Stimulated activated CD4-positive, alpha-beta T cell treated with anti-CD3 and anti-CD28 coated beads, Interleukin-4, amount 100 ng/mL, for 4 hours (primary cell): ENCODE data around the gene ATL2.
"Not testable (repeated sequence)": the region's sequence is repeated elsewhere in the genome, so short reads cannot be mapped to it uniquely, and the experiment has no call there.

Source experiments
- DNase-seq, 2 experiments: peaks; one replicate each; pipeline ENCODE4 v3.0.0-alpha.2; 2020

Gene ATL2

DNA sequence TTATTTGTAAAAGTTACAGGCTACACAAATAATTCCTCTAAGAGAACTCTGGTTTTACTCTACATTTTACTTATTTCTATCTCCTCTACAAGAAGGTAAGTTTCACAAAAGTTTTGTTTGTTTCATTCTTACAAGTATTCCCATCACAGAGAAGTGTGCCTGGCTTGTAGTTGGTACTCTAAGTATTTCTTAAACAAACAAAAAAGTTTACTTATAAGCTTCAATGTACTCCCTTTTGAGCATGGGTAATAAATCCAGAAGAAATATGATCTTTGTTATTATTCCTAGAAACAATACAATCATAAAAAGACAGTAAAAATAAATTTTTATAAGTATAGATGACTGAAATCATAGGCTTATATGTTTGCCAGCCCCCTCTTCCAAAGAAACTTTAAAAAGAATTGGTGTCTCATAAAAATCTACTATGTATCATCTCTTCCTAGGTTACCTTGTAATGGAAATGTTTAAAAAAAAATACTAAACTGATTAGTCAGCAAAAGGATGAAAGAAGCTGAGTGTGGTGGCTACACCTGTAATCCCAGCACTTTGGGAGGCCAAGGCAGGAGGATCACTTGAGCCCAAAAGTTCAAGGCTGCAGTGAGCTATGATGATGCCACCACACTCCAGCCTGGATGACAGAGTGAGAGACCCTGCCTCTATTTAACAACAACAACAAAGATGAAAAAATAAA lies 54.7 kb downstream of the ATL2 start:
- DNase-seq, result no peak

DNA sequence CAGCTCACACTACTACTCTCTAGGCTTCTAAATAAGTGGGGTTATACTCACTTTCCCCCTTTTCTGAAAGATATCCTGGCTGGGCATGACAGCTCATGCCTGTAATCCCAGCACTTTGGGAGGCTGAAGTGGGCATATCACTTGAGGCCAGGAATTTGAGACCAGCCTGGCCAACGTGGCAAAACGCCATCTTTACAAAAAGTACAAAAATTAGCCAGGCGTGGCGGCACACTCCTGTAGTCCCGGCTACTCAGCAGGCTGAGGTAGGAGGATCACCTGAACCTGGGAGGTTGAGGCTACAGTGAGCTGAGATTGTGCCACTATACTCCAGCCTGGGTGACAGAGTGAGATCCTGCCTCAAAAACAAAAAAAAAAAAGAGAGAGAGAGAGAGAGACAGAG lies 57.8 kb downstream of the ATL2 start:
- not testable (repeated sequence) for DNase-seq

DNA sequence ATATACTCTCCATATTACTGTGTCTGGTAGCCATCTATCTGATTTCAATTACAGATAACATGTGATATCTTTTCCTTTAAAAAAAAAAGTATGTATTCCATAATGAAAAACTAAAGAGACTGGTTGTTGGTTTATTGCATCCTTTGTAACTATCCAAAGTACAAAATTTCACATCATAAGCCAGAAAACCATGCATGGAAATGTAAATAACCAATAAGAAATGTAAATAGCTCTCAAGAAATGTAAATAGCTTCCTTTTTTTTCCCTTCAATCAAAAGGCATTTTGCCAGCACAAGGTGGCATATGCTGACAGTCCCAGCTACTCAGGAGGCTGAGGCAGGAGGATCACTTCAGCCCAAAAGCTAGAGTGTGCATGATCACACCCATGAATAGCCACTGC lies 59.3 kb downstream of the ATL2 start:
- no peak for DNase-seq

DNA sequence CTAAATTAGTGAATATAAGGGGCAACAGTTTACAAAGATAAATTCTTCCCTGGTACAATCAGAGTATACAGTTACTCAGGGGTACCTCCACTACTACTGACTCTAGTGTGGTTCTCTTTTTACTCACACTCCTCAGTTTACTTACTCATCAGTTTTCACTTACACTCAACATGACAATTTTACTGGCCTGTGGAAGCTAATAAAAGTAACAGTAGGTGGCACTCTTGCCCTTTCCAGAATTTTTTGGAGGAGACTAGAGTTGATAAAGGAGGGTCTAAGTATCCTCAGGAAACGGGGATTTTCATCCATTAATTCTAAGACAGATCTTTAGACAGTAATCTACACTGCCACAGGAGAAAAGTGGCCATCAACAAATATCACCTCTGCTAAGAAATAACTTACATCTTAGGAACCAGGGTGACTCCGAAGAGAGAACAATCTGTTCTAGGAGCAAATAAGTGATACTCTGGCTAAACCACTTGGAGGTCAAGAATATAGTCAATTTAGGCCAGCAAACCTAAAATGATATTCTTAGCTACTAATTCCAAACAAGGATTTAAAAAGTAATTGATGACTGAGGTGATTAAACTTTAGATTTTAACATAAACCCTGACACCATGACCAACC lies 61.3 kb downstream of the ATL2 start:
- no peak for DNase-seq

DNA sequence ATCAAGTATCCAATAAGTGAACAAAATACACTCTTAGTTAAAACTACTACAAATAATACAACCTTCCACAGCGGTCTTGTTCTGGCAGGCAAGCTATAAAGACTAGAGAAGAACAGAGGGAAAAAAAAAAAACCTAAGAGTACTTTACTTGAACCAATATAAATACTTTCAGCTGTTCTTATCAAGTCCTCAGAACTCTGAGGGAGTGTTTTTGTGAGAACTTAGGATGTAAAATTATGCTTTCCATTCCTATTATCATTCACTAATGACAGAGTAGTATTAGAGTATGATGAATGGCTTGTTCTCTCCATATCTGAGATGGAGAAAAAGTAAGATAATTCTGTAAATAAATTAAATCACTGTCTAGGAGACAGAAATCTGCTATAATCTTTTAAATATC lies 68.3 kb downstream of the ATL2 start:
- no peak for DNase-seq

DNA sequence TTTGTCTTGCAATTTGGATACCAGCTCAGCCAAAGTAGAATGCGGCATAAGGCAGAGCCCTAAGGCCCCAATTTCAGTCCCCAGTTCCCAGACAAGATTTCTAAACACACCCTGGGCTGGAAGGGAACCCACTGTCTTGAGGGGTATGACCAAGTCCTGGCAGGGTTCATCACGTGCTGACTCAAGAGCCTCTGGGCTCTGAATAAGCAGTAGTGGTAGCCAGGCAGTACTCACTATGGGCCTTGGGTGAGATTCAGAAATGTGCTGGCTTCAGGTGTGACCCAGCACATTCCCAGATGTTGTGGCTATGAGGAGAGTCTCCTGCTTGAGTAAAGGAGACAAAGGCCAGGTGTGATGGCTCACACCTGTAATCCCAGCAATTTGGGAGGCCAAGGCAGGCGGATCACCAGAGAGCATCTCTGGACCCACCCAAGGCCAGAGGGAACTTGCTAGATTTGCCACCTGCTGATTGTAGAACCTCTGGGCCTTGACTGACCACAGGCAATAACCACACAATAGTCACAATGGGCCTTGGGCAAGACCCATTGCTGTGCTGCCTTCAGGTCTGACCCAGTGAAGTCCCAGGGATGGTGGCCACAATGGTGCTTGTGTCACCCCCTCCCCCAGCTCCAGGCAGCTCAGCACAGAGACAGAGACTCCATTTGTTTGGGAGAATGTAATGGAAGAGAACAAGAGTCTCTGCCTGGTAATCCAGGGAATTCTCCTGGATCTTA lies 74.9 kb downstream of the ATL2 start:
- no peak for DNase-seq

DNA sequence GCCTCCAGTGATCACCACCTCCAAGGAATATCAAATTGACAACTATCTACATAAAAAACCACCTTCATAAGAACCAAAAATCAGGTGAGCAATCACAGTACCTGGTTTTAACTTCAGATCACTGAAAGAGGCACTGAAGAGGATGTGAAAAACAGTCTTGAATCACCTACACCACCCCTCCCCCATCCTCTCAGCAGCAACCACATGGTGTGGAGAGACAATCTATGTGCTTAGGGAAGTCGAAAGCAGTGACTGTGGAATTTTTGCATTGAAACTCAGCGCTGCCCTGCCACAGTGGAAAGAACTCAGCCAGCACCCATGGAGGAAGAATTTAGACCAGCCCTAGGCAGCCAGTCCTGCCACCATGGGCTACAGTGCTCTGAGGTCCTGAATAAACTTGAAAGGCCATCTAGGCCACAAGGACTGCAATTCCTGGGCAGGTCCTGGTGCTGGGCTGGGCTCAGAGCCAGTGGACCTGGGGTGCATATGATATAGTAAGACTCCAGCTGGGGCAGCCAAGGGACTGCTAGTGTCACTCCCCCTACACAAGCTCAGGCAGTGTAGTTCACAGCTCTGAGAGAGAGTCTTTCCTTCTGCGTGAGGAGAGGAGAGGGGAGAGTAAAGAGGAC lies 75.6 kb downstream of the ATL2 start:
- no peak for DNase-seq

DNA sequence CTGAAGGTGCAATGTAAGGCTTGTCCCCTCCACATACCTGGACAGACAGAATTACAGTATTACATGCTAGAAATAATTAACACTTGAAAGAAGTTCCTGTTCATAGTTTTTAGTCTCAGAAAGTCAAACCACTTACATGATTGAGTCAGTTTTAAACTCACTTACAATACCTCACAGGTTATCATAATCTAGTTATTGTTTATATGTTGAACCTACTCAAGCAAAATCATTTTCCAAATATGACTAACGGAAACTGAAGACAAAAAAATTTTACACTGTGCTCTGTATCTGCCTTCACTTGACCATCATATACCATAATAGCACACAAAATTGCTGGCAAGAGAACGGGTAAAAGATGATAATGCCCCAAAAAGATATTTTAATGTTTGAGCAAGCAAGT lies 78.5 kb downstream of the ATL2 start:
- DNase-seq, result no peak

DNA sequence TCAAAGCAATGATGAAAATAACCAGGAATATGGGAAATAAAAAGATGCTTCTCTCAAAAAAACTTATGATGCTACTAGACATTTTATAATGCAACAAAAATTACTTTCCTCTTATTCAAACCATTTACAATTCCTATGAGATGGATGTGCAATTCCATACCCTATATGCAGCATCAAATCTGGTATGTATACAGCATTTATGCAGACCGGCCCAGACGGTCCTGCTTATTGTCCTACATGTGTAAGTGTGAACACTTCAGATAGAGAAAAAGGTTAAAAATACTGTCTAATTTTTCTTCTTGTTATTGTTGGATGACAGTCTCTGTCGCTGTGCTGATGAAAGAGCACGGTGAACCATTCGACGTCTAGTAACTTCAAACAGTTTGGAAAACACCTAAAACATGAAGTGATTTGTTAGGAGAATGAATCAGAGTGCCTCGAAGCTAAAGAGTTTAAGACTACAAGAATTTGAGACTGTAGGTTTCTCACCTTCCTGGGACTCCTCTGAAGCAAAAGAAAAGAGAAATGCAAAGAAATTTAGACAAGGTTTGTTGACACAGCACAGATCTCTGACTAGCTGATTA lies 80.8 kb downstream of the ATL2 start:
- DNase-seq, result no peak

DNA sequence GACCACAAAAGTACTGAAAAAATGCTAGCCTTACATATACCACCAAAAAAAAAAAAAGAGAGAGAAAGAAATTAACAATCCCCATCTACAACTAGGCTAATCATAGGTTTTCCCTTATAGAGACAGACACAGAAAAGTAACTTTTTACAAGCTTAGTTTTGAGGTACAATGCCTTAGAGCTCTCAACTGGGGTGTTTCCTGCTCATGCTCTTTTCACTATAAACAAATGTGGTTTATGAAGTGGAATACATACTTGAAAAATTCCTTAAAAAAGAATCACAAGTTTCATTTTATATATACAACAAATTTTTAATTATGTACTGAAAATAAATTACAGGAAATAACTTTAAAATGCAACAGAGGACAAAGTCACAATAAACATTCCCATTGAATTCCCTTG lies 82.5 kb downstream of the ATL2 start:
- DNase-seq, result no peak

DNA sequence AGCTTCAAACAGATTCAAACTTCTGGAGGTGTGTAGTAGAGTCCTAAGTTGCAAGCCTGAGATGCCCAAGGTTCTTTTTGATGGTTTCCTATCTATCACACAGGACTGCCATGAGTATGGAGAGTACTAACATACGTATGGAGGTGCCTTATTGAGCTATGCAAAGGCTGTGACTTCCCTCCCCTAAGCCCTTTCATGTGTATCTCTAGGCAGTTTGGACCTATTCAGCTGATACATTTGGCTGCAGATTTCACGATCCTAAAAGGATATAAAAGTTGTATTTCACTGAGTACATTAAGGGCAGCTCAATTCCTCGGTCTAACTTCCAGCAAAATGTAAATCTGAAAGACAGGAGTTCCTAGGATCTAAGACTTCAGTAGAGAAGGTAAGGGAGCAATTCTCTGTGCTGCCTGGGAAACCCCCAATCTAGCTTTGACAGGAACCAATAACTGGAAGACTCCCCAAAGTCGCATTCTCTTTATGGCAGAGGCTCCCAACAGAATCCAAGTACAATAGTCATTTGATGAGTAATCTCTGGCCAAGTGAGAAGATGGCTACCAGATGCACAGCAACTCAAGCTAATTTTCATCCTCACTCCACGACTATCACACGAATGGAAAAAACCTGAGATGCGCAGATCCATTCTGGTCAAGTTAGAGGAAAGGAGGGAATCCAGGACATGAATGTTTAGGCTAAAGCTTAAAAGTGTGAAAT lies 83.8 kb downstream of the ATL2 start:
- DNase-seq, result no peak

DNA sequence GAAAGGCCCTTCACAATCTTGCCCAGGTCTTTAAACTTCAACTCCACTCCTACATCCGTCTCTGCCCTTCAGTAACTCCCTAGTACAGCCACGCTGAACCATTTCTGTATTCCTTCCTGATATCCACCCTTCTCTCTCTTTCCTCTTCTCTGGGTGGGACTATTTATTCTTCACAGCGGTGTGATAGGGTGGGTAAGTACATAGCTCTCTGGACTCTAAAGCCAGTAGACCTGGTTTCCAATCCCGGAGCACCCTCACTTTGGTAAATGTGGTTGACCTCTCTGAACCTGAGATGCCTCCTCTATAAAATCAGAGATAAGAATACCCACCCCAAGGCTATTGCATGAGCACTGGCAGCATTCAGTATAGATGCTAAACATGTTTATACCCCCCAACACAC lies 86.7 kb downstream of the ATL2 start:
- DNase-seq, result no peak

DNA sequence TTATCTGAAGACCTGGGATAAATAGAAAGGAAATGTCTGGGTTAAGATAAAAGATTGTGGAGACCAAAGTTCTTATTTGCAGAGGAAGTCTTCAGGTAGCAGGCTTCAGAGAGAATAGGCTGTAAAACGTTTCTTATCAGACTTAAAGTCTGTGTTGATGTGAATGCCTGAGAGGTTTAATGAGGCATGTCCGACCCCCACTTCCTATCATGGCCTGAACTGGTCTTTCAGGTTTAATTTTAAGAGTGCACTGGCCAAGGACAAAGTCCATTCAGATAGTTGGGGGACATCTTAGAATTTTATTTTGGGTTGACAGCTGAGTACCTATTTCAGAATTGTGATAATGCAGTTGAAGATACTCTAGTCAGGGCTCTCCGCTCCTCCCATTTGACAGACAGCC lies 92.1 kb downstream of the ATL2 start:
- DNase-seq, result no peak

DNA sequence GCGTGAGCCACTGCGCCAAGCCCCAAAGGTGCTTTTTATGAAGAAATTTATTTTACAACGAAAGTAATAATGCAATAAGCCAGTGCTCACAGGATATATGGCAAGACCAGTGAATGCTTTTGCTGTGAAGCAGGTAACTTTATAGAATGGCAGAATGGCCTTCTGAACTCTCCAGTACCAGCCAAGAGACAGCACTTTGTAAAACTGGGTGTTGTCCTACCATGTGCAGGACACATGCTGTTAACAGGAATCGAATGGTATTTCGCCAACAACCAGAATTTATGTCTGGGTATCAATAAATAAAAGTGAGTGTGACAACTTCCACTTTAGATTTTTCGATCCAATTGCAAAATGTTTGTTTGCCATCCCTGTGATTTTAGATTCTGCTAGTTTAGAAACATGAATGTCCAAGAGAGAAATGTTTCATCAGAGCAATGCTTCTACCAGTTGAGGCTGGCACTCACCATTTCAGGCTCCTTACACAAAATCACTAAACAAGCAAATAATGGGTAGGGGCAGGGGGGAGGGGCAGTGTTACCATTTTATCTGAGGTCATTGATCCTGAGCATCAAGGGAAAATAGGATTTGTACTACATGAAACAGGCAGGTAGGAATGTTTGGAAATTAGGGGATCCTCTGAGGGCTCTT lies 95.9 kb downstream of the ATL2 start:
- DNase-seq, result no peak

DNA sequence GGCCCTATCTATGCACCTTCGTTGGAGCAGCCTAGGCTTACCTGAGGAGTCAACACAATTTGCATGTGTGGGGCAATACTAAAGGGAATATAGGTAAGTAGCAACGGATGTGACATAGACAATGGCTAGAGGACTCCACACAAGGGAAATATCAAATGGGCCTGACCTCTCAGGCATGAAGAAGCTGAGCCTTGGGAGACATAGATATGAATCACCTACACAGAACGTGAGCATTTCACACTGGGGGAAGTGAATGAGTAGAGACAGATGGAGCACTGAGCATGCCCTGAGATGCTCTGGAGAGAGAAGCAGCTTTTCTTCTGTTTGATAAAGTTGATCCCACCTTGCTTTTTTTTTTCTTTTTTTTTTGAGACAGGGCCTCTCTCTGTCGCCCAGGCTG lies 97.9 kb downstream of the ATL2 start:
- no peak for DNase-seq

DNA sequence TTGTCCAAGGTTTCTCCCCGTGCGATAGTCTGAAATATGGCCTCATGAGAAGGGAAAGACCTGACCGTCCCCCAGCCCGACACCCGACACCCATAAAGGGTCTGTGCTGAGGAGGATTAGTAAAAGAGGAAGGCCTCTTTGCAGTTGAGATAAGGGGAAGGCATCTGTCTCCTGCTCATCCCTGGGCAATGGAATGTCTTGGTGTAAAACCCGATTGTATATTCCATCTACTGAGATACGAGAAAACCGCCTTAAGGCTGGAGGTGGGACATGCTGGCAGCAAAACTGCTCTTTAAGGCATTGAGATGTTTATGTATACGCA lies 99.0 kb downstream of the ATL2 start:
- DNase-seq, result not testable (repeated sequence)

DNA sequence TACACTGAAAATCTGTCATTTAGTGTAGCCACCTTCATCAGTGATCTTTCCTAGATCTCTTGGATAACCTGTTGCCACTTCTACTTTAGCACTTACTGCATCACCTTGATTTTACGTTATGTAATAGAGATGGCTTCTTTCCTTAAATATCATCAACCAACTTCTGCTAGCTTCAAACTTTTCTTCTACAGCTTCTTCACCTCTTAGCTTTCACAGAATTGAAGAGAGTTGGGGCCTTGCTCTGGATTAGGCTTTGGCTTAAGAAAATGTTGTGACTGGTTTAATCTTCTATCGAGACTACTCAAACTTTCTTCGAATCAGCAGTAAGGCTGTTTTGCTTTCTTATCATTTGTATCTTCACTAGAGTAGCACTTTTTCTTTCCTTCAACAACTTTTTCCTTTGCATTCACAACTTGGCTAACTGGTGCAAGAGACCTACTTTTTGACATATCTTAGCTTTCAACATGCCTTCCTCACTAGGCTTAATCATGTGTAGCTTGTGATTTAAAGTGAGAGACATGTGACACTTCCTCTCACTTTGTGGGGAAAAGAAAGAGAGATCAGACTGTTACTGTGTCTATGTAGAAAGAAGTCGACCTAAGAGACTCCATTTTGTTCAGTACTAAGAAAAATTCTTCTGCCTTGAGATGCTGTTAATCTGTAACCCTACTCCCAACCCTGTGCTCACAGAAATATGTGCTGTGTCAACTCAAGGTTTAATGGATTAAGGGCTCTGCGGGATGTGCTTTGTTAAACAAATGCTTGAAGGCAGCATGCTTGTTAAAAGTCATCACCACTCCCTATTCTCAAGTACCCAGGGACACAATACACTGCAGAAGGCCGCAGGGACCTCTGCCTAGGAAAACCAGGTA lies 99.6 kb downstream of the ATL2 start:
- DNase-seq, result no peak

DNA sequence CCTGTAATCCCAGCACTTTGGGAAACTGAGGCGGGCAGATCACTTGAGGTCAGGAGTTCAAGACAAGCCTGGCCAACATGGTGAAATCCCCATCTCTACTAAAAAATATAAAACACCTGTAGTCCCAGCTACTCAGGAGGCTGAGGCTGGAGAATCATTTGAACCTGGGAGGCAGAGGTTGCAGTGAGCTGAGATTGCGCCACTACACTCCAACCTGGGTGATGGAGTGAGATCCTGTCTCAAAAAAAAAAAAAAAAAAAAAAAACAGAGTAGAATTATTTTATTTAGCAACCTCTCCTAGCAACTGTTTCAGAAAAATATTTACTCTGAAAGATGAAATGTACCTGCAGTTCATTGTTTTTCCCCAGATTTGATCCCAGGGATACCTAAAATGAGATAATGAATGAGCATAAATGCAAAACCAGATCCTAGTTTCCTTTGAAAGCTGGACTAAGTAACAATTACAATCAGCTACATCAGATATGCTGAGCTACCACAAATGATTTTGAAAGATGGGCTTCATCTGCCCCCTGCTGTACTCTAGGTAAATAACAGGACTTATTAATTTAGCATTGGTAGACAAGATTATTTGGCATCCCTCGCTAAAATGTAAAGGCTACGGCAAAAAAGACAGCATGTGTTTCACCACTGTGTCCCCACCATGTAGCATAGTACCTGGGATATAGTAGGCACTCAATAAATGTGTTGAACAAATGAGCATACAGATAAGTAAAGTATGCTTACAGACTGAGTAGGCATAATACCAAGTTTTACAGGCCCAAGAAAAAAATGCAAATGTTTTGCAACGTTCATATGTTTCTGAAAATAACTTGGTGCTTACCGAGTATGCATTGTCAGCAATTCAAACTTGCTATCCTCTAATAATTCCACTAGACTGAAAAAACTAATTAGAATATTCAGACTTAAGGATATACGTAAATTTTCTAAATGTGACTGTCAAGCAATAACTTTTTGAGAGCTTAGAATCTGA lies 102.5 kb downstream of the ATL2 start:
- no peak for DNase-seq

DNA sequence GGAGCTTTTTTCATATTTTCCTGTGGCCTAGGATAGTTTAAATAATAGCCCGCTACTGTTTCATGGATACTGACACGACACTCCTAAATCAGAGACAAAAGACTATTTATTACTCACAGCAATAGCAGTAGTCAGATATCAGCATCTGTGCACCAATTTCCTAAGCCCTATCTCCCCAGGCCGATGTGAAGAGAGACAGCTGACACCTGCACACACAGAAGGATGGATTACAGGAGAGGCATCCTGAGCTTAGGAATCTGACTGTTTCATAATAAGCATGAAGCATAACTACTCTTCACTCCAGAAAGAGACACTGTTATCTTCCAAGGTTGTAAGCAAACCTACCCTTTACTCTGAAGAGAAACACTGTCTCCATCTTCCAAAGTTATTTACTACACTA lies 105.4 kb downstream of the ATL2 start:
- no peak for DNase-seq

DNA sequence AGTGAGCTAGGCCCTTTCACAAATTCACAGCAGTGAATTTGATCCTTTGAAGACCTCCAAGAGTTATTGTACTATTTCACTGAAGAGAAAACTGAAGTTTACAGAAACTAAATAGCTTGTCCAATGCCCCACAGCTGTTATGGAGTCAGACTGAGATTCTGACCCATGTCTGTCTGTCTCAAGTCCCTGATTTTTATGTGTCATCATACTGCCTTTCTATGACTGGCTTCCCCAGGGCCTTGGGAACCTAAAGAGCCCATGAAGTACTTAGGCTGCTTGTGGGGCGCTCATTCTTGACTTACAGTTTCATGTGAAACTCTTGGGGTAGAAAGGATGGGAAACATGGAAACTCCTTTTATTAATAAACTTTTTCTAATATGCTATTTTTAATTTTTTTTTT lies 107.7 kb downstream of the ATL2 start:
- no peak for DNase-seq
